Measurements from ENCODE around the gene CCDC15.

GRCh38 chr11:124971810-124972209, 17.8 kb downstream of the CCDC15 start:
- no peak for TF ChIP-seq CTCF (IDR thresholded peaks at IDR 0.05)
- TF ChIP-seq POLR2A (IDR thresholded peaks at IDR 0.05), result no peak
